DOHH2 (cell line): ENCODE data around the gene LAPTM5.

Experiments used
- H3F3A ChIP-seq: fragments of 200-600 bp; sonication (generic), shearing (Covaris generic); 2 replicates; pipeline ENCODE4 v1.6.0; 2016; ENCODE audit warnings: antibody characterized with exemption, mild to moderate bottlenecking; ENCODE audit not compliant: control insufficient read depth, insufficient read depth
- H3K27ac ChIP-seq: fragments of 200-600 bp; sonication (generic); 2 replicates; pipeline ENCODE4 v1.5.1; 2014; ENCODE audit warnings: low read depth, mild to moderate bottlenecking, low read length, moderate library complexity
- H3K27me3 ChIP-seq: fragments of 200-600 bp; sonication (generic); 2 replicates; pipeline ENCODE4 v1.6.1; 2014; ENCODE audit warnings: mild to moderate bottlenecking, low read length, mixed read lengths; ENCODE audit not compliant: control insufficient read depth
- H3K36me3 ChIP-seq: fragments of 200-600 bp; sonication (generic); 2 replicates; pipeline ENCODE4 v1.6.1; 2014; ENCODE audit warnings: mild to moderate bottlenecking, low read length, moderate library complexity, mixed read lengths; ENCODE audit not compliant: control insufficient read depth
- H3K4me1 ChIP-seq: fragments of 200-600 bp; sonication (generic); 2 replicates; pipeline ENCODE4 v1.6.1; 2014; ENCODE audit warnings: mild to moderate bottlenecking, low read length, mixed read lengths; ENCODE audit not compliant: control insufficient read depth
- H3K4me2 ChIP-seq: fragments of 200-600 bp; sonication (generic); 2 replicates; pipeline ENCODE4 v1.6.0; 2014; ENCODE audit warnings: mild to moderate bottlenecking, low read length, moderate library complexity
- H3K4me3 ChIP-seq: fragments of 200-600 bp; sonication (generic); 2 replicates; pipeline ENCODE4 v1.5.1; 2014; ENCODE audit warnings: mild to moderate bottlenecking, low read length, mixed read lengths
- H3K79me2 ChIP-seq: fragments of 200-600 bp; sonication (generic); 2 replicates; pipeline ENCODE4 v1.6.1; 2014; ENCODE audit warnings: mild to moderate bottlenecking, low read length, mixed read lengths; ENCODE audit not compliant: control insufficient read depth
- H3K9me2 ChIP-seq: fragments of 200-600 bp; sonication (generic); replicated peaks from 2 replicates; pipeline ENCODE4 v1.6.1; 2014; ENCODE audit warnings: mild to moderate bottlenecking, low read length, mixed read lengths; ENCODE audit not compliant: control insufficient read depth
- H3K9me3 ChIP-seq: fragments of 200-600 bp; sonication (generic); 2 replicates; pipeline ENCODE4 v1.6.1; 2014; ENCODE audit warnings: antibody characterized with exemption, low read length, mixed read lengths; ENCODE audit not compliant: control insufficient read depth, insufficient read depth
- H4K20me1 ChIP-seq: fragments of 200-600 bp; sonication (generic); 2 replicates; pipeline ENCODE4 v1.6.0; 2014; ENCODE audit warnings: low read depth, mild to moderate bottlenecking, antibody characterized with exemption, low read length, moderate library complexity; ENCODE audit not compliant: control insufficient read depth, insufficient read depth
- EZH2phosphoT487 ChIP-seq: fragments of 200-600 bp; sonication (generic); IDR thresholded peaks from 2 replicates; pipeline ENCODE4 v1.6.1; 2017; ENCODE audit warnings: borderline replicate concordance, mild to moderate bottlenecking, antibody characterized with exemption, low read length, moderate library complexity, mixed read lengths
- TF ChIP-seq, protein P1 (sequence below): fragments of 200-600 bp; sonication (generic); IDR thresholded peaks from one replicate; pipeline ENCODE4 v1.5.1; 2014; ENCODE audit warnings: antibody characterized with exemption, mild to moderate bottlenecking, low read depth, low read length; ENCODE audit not compliant: poor library complexity, severe bottlenecking

The LAPTM5 gene

DNA sequence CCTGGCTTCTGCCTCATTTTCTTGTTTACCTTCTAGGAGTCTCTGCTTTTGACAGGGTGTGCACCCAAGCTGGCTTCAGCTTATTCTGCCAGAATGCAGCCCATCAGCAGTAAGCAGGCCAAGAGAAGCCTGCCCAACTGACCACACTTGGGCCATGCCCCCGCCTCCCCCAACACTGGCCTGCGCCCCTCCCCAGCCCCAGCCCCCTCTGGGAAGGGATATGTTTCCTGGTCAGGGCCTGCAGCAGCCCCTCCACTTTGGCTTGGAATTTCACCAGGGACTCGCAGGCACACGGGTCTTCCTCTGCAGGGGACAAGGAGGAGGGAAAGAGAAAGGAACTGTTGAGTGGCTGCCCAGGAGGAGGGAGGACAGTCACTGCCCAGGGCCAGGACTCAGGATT lies 43.5 kb downstream of the LAPTM5 start:
- peaks cover 16% of the 10 kb centered on the region; the same call in 1 of the 2 replicates for H3K27me3 ChIP-seq
- H4K20me1 ChIP-seq: no peaks in the 10 kb centered on the region
- H3K27ac ChIP-seq: no peak overlapping the region
- H3K9me3 ChIP-seq: peaks cover 16% of the 10 kb centered on the region
- H3F3A ChIP-seq: no peaks in the 10 kb centered on the region
- no peak overlapping the region for H3K4me3 ChIP-seq
- peaks cover 13% of the 10 kb centered on the region for H3K4me1 ChIP-seq
- H3K79me2 ChIP-seq: no peaks in the 10 kb centered on the region
- TF ChIP-seq, protein P1, sequence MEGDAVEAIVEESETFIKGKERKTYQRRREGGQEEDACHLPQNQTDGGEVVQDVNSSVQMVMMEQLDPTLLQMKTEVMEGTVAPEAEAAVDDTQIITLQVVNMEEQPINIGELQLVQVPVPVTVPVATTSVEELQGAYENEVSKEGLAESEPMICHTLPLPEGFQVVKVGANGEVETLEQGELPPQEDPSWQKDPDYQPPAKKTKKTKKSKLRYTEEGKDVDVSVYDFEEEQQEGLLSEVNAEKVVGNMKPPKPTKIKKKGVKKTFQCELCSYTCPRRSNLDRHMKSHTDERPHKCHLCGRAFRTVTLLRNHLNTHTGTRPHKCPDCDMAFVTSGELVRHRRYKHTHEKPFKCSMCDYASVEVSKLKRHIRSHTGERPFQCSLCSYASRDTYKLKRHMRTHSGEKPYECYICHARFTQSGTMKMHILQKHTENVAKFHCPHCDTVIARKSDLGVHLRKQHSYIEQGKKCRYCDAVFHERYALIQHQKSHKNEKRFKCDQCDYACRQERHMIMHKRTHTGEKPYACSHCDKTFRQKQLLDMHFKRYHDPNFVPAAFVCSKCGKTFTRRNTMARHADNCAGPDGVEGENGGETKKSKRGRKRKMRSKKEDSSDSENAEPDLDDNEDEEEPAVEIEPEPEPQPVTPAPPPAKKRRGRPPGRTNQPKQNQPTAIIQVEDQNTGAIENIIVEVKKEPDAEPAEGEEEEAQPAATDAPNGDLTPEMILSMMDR: no peak
- no peak for TF ChIP-seq EZH2phosphoT487
- H3K9me2 ChIP-seq: no peaks in the 10 kb centered on the region
- H3K4me2 ChIP-seq: no peak overlapping the region
- no peaks in the 10 kb centered on the region for H3K36me3 ChIP-seq

DNA sequence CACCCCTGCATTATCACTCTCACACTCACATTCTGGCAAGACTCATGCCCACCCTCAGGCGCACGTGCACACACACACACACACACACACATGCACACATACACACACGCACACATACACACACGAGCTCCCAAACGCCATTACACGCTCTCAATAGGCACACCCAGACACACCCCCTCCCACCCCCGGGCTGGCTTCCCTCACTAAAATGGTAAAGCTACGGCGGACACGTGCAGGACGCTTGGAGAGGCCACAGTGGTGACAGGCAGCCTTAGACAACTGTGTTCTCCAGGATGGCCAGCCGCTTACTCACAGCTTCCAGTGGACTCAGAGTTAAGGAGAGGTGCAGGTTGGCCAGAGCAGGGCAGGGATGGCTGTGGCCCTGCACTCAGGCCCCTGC lies 44.3 kb downstream of the LAPTM5 start:
- H3K4me1 ChIP-seq: peaks cover 9% of the 10 kb centered on the region
- no peaks in the 10 kb centered on the region for H3K79me2 ChIP-seq
- H3F3A ChIP-seq: no peaks in the 10 kb centered on the region
- H3K4me3 ChIP-seq: no peak overlapping the region
- no peaks in the 10 kb centered on the region for H4K20me1 ChIP-seq
- peaks cover 16% of the 10 kb centered on the region for H3K9me3 ChIP-seq
- no peak overlapping the region for H3K4me2 ChIP-seq
- H3K9me2 ChIP-seq: no peaks in the 10 kb centered on the region
- TF ChIP-seq, protein P1: no peak
- H3K27ac ChIP-seq: no peak overlapping the region
- peaks cover 16% of the 10 kb centered on the region; the same call in 1 of the 2 replicates for H3K27me3 ChIP-seq
- H3K36me3 ChIP-seq: no peaks in the 10 kb centered on the region

DNA sequence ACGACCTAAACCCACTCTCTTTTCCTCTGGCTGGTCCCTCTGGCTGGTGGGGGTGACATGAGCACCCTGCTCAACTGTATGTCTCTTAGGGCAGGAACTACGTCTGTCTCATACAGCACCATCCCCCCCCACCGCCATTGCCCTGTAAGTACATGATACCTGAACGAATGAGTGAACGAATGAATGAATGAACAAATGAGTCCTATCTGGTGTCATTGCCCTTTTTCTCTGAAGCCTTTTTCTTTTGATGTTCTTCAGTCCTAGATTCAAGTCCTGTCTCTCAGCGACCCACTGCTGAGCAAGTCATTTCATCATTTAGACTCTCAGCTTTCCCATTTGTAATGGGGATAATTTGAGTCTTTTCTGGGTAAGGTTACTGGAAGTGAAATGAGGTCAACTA lies 45.0 kb downstream of the LAPTM5 start:
- H3K36me3 ChIP-seq: no peaks in the 10 kb centered on the region
- no peaks in the 10 kb centered on the region for H3K9me2 ChIP-seq
- H3K79me2 ChIP-seq: no peaks in the 10 kb centered on the region
- peaks cover 16% of the 10 kb centered on the region for H3K9me3 ChIP-seq
- no peak overlapping the region for H3K4me3 ChIP-seq
- no peaks in the 10 kb centered on the region for H4K20me1 ChIP-seq
- peaks cover 5% of the 10 kb centered on the region for H3K4me1 ChIP-seq
- TF ChIP-seq, protein P1: no peak
- no peak for TF ChIP-seq EZH2phosphoT487
- H3K27ac ChIP-seq: no peak overlapping the region
- H3F3A ChIP-seq: no peaks in the 10 kb centered on the region
- H3K4me2 ChIP-seq: no peak overlapping the region
- peaks cover 16% of the 10 kb centered on the region; the same call in 1 of the 2 replicates for H3K27me3 ChIP-seq

DNA sequence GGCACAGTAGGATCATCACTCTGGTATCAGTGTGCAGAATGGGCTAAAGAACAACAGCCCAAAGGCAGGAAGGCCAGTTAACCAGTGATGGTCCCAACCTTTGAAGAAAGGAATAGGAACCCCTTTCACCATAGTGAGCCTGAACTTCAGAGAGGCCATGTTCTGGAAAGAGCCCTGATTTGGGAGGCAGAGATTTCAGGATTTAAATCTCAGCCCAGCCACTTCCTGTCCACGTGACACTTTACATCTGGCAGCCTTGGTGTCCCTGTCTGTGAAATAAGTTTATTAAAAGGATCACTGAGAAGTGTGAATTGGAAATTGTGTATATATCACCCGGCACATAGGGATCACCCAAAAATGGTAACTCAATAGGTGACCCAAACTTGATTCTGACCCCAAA lies 47.2 kb downstream of the LAPTM5 start:
- H4K20me1 ChIP-seq: no peaks in the 10 kb centered on the region
- H3K36me3 ChIP-seq: no peaks in the 10 kb centered on the region
- H3K27ac ChIP-seq: no peak overlapping the region
- H3F3A ChIP-seq: no peaks in the 10 kb centered on the region
- no peaks in the 10 kb centered on the region for H3K79me2 ChIP-seq
- H3K9me2 ChIP-seq: no peaks in the 10 kb centered on the region
- no peak overlapping the region for H3K4me3 ChIP-seq
- no peaks in the 10 kb centered on the region for H3K4me1 ChIP-seq
- no peak overlapping the region for H3K4me2 ChIP-seq
- H3K27me3 ChIP-seq: peaks cover 19% of the 10 kb centered on the region; the same call in 1 of the 2 replicates
- TF ChIP-seq EZH2phosphoT487: no peak
- TF ChIP-seq, protein P1: no peak
- H3K9me3 ChIP-seq: peaks cover 3% of the 10 kb centered on the region
